WTC11 (cell line): ENCODE data around the gene FMN2. TPM values are rescaled to one million over a fixed set of nuclear protein-coding genes. Genes with fewer than 3 reads are reported as not detected.

ENCODE experiments used
- ATAC-seq: fragments of 200-7000 bp; cut with Tn5 transposase; 2 replicates; pipeline ENCODE4 v1.10.0; 2021; ENCODE audit warnings: mild to moderate bottlenecking, moderate library complexity
- CTCF ChIA-PET: fragments of 300-600 bp; sonication (Branson Sonifier 250); formaldehyde crosslinking; loops from one replicate; lab custom pipeline; 2021; ENCODE audit warnings: antibody characterized with exemption; lab: Charles Lee
- POLR2A ChIA-PET: fragments of 350-600 bp; sonication (Branson Sonifier 250); formaldehyde crosslinking; loops from one replicate; lab custom pipeline; 2021; ENCODE audit warnings: antibody characterized with exemption; lab: Charles Lee
- DNase-seq: peaks from one replicate; pipeline ENCODE4 v3.0.0; 2021; ENCODE audit warnings: low spot score
- H3K27ac Mint-ChIP-seq: 2 replicates; pipeline ENCODE4 v1.8.0; 2021; ENCODE audit warnings: mixed read lengths
- H3K27me3 Mint-ChIP-seq: 2 replicates; pipeline ENCODE4 v1.8.0; 2021; ENCODE audit warnings: low read depth, mild to moderate bottlenecking, moderate library complexity, mixed read lengths
- H3K36me3 Mint-ChIP-seq: 2 replicates; pipeline ENCODE4 v1.8.0; 2021; ENCODE audit warnings: mixed read lengths
- H3K4me1 Mint-ChIP-seq: 2 replicates; pipeline ENCODE4 v1.8.0; 2022; ENCODE audit warnings: mixed read lengths
- H3K4me3 Mint-ChIP-seq: 2 replicates; pipeline ENCODE4 v1.8.0; 2021; ENCODE audit warnings: mild to moderate bottlenecking, moderate library complexity, mixed read lengths
- H3K9me3 Mint-ChIP-seq: 2 replicates; pipeline ENCODE4 v1.8.0; 2021; ENCODE audit warnings: mixed read lengths
- CREB1 ChIP-seq: sonication (generic); formaldehyde crosslinking; IDR thresholded peaks from 2 replicates; pipeline ENCODE4 v1.8.0; 2023; ENCODE audit warnings: mild to moderate bottlenecking, missing genetic modification reagents
- HMGA2 ChIP-seq: fragments of 250-450 bp; sonication (Bioruptor Pico); IDR thresholded peaks from 2 replicates; pipeline ENCODE4 v1.4.0; 2021; ENCODE audit warnings: mild to moderate bottlenecking, moderate library complexity
- MYBL2 ChIP-seq: sonication (generic); formaldehyde crosslinking; IDR thresholded peaks from 2 replicates; pipeline ENCODE4 v1.8.1; 2023; ENCODE audit warnings: mild to moderate bottlenecking, moderate library complexity, missing genetic modification reagents
- NFE2L1 ChIP-seq: sonication (generic); formaldehyde crosslinking; IDR thresholded peaks from 2 replicates; pipeline ENCODE4 v1.8.1; 2023; ENCODE audit warnings: missing genetic modification reagents
- NR1H2 ChIP-seq: sonication (generic); formaldehyde crosslinking; IDR thresholded peaks from 2 replicates; pipeline ENCODE4 v1.9.0; 2021; ENCODE audit warnings: mild to moderate bottlenecking, moderate library complexity, missing genetic modification reagents
- SMAD4 ChIP-seq: sonication (generic); formaldehyde crosslinking; IDR thresholded peaks from 2 replicates; pipeline ENCODE4 v1.8.0; 2022; ENCODE audit warnings: mild to moderate bottlenecking, missing genetic modification reagents
- ZNF138 ChIP-seq: sonication (generic); formaldehyde crosslinking; conservative IDR thresholded peaks from 2 replicates; pipeline ENCODE4 v1.8.1; 2022; ENCODE audit warnings: mild to moderate bottlenecking, moderate library complexity, missing genetic modification reagents
- ZNF416 ChIP-seq: fragments of 250-450 bp; sonication (Bioruptor Pico); IDR thresholded peaks from 2 replicates; pipeline ENCODE4 v1.9.0; 2021; ENCODE audit warnings: mild to moderate bottlenecking, inconsistent platforms
- total RNA-seq: library from RNA; stranded (reverse); gene quantifications from 3 replicates; pipeline ENCODE4 v1.2.3, GENCODE V29; 2021
- TF ChIP-seq, protein P1 (sequence below): sonication (generic); formaldehyde crosslinking; IDR thresholded peaks from 2 replicates; pipeline ENCODE4 v1.8.0; 2022; ENCODE audit warnings: mild to moderate bottlenecking, missing genetic modification reagents
- TF ChIP-seq, protein P2 (sequence below): fragments of 250-450 bp; sonication (Bioruptor Pico); IDR thresholded peaks from 2 replicates; pipeline ENCODE4 v1.8.0; 2021; ENCODE audit warnings: mild to moderate bottlenecking
- TF ChIP-seq, protein P3 (sequence below): sonication (generic); formaldehyde crosslinking; IDR thresholded peaks from 2 replicates; pipeline ENCODE4 v1.8.0; 2023; ENCODE audit warnings: missing genetic modification reagents
- TF ChIP-seq, protein P4 (sequence below): sonication (generic); formaldehyde crosslinking; IDR thresholded peaks from 2 replicates; pipeline ENCODE4 v1.8.1; 2023; ENCODE audit warnings: mild to moderate bottlenecking, moderate library complexity, missing genetic modification reagents
- TF ChIP-seq, protein P5 (sequence below): fragments of 250-450 bp; sonication (Bioruptor Pico); IDR thresholded peaks from 2 replicates; pipeline ENCODE4 v1.9.0; 2021; ENCODE audit warnings: moderate library complexity, mild to moderate bottlenecking, inconsistent platforms, borderline replicate concordance
- TF ChIP-seq, protein P6 (sequence below): sonication (generic); formaldehyde crosslinking; conservative IDR thresholded peaks from 2 replicates; pipeline ENCODE4 v1.8.1; 2023; ENCODE audit warnings: mild to moderate bottlenecking, low read depth, missing genetic modification reagents, moderate library complexity

FMN2 gene
- total RNA-seq, 1 experiment from 2014 or later: 1.8 TPM

DNA sequence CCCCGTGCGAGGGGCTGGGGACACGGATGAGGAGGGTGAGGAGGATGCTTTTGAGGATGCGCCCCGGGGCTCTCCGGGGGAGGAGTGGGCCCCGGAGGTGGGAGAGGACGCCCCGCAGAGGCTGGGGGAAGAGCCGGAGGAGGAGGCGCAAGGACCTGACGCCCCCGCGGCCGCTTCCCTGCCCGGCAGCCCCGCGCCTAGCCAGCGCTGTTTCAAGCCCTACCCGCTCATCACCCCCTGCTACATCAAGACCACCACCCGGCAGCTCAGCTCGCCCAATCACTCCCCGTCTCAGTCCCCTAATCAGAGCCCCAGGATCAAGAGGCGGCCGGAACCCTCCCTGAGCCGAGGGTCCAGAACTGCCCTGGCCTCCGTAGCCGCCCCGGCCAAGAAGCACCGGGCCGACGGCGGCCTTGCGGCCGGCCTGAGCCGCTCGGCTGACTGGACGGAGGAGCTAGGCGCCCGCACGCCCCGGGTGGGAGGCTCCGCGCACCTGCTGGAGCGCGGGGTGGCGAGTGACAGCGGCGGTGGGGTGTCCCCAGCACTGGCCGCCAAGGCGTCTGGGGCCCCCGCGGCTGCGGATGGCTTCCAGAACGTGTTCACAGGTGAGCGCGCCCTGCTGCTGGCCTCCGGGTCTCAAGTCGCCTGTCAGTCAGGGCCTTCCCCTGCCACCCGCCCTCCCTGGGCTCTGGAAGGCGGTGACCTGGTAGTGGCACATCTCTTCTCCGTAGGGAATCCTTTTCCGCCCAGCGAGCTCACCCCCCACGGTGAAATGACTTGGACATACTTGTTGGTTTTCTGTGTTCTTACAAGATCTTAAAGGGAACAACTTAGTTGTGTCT is 1.7 kb downstream of the FMN2 start:
- H3K27ac Mint-ChIP-seq: no peak overlapping the region
- ChIA-PET POLR2A (no interaction called here), CTCF (interaction anchor here (0.9 kb wide), 1 partner anchor 57 kb away, joined by 3 read pairs; no protein-coding TSS in a partner anchor)
- H3K4me3 Mint-ChIP-seq: peak overlapping the region; percentile 64
- TF ChIP-seq ZNF138 (CRISPR knock-in tag) (no peak), NFE2L1 (CRISPR knock-in tag) (no peak), NR1H2 (no peak), SMAD4 (CRISPR knock-in tag) (no peak), HMGA2 (CRISPR knock-in tag) (no peak), CREB1 (no peak), ZNF416 (CRISPR knock-in tag) (no peak)
- TF ChIP-seq, protein P1, sequence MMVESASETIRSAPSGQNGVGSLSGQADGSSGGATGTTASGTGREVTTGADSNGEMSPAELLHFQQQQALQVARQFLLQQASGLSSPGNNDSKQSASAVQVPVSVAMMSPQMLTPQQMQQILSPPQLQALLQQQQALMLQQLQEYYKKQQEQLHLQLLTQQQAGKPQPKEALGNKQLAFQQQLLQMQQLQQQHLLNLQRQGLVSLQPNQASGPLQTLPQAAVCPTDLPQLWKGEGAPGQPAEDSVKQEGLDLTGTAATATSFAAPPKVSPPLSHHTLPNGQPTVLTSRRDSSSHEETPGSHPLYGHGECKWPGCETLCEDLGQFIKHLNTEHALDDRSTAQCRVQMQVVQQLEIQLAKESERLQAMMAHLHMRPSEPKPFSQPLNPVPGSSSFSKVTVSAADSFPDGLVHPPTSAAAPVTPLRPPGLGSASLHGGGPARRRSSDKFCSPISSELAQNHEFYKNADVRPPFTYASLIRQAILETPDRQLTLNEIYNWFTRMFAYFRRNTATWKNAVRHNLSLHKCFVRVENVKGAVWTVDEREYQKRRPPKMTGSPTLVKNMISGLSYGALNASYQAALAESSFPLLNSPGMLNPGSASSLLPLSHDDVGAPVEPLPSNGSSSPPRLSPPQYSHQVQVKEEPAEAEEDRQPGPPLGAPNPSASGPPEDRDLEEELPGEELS: 0 out of 2 replicates have a peak, but pooled peaks have one; percentile 17
- TF ChIP-seq, protein P2, sequence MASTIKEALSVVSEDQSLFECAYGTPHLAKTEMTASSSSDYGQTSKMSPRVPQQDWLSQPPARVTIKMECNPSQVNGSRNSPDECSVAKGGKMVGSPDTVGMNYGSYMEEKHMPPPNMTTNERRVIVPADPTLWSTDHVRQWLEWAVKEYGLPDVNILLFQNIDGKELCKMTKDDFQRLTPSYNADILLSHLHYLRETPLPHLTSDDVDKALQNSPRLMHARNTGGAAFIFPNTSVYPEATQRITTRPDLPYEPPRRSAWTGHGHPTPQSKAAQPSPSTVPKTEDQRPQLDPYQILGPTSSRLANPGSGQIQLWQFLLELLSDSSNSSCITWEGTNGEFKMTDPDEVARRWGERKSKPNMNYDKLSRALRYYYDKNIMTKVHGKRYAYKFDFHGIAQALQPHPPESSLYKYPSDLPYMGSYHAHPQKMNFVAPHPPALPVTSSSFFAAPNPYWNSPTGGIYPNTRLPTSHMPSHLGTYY (CRISPR knock-in tag): no peak
- TF ChIP-seq, protein P3, sequence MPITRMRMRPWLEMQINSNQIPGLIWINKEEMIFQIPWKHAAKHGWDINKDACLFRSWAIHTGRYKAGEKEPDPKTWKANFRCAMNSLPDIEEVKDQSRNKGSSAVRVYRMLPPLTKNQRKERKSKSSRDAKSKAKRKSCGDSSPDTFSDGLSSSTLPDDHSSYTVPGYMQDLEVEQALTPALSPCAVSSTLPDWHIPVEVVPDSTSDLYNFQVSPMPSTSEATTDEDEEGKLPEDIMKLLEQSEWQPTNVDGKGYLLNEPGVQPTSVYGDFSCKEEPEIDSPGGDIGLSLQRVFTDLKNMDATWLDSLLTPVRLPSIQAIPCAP (CRISPR knock-in tag): 0 out of 2 replicates have a peak, but pooled peaks have one; percentile 21
- TF ChIP-seq, protein P4, sequence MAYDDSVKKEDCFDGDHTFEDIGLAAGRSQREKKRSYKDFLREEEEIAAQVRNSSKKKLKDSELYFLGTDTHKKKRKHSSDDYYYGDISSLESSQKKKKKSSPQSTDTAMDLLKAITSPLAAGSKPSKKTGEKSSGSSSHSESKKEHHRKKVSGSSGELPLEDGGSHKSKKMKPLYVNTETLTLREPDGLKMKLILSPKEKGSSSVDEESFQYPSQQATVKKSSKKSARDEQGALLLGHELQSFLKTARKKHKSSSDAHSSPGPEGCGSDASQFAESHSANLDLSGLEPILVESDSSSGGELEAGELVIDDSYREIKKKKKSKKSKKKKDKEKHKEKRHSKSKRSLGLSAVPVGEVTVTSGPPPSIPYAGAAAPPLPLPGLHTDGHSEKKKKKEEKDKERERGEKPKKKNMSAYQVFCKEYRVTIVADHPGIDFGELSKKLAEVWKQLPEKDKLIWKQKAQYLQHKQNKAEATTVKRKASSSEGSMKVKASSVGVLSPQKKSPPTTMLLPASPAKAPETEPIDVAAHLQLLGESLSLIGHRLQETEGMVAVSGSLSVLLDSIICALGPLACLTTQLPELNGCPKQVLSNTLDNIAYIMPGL (CRISPR knock-in tag): peak; percentile 42; the same call in 1 of the 2 replicates
- H3K36me3 Mint-ChIP-seq: no peaks in the 10 kb centered on the region
- H3K4me1 Mint-ChIP-seq: peaks cover 16% of the 10 kb centered on the region
- peak; percentile 55 for DNase-seq
- ATAC-seq: peak; percentile 40
- H3K9me3 Mint-ChIP-seq: no peaks in the 10 kb centered on the region
- peaks cover 39% of the 10 kb centered on the region for H3K27me3 Mint-ChIP-seq

DNA sequence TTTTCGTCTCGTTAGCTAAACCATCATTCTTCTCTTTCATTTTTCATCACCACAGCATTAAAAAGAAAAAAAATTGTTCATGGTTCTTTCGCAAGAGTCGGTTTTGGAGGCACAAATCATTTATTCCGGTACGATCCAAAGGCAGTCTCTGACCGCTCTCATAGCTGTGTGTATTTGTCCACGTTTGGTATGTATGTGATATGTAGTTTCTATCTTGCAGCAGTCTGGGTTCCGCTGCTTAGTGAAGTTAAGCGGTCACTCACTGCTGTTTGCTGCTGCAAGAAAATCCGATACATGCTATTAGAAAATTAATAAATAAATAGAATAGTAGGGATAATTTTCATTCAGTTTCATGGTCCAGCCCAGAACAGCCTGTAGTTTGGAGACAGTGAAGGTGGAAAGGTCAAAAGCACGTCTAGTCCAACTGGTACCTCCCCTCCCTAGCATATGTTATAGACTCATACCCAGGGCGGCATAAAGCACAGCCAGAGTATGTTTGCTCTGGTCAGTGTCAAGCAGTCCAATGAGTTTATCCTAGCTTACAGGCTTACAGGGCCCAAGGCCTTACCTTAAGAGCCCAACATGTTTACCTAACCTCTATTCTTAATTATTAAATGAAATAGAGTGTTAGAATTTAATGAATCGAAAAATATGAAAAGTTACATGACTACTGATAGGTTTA is 2.5 kb downstream of the FMN2 start:
- Mint-ChIP-seq H3K9me3 (no peaks in the 10 kb centered on the region), H3K4me1 (peaks cover 20% of the 10 kb centered on the region), H3K4me3 (peak overlapping the region; percentile 57), H3K27ac (no peak overlapping the region), H3K27me3 (peaks cover 39% of the 10 kb centered on the region), H3K36me3 (no peaks in the 10 kb centered on the region)
- ChIA-PET POLR2A (no interaction called here), CTCF (interaction anchor here (0.9 kb wide), 1 partner anchor 56 kb away, joined by 3 read pairs; no protein-coding TSS in a partner anchor)
- no peak for ATAC-seq
- TF ChIP-seq SMAD4 (CRISPR knock-in tag): no peak
- TF ChIP-seq, protein P5, sequence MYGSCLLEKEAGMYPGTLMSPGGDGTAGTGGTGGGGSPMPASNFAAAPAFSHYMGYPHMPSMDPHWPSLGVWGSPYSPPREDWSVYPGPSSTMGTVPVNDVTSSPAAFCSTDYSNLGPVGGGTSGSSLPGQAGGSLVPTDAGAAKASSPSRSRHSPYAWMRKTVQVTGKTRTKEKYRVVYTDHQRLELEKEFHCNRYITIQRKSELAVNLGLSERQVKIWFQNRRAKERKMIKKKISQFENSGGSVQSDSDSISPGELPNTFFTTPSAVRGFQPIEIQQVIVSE (CRISPR knock-in tag): no peak
- TF ChIP-seq MYBL2 (CRISPR knock-in tag): no peak
- no peak for TF ChIP-seq NFE2L1 (CRISPR knock-in tag)
- TF ChIP-seq, protein P6, sequence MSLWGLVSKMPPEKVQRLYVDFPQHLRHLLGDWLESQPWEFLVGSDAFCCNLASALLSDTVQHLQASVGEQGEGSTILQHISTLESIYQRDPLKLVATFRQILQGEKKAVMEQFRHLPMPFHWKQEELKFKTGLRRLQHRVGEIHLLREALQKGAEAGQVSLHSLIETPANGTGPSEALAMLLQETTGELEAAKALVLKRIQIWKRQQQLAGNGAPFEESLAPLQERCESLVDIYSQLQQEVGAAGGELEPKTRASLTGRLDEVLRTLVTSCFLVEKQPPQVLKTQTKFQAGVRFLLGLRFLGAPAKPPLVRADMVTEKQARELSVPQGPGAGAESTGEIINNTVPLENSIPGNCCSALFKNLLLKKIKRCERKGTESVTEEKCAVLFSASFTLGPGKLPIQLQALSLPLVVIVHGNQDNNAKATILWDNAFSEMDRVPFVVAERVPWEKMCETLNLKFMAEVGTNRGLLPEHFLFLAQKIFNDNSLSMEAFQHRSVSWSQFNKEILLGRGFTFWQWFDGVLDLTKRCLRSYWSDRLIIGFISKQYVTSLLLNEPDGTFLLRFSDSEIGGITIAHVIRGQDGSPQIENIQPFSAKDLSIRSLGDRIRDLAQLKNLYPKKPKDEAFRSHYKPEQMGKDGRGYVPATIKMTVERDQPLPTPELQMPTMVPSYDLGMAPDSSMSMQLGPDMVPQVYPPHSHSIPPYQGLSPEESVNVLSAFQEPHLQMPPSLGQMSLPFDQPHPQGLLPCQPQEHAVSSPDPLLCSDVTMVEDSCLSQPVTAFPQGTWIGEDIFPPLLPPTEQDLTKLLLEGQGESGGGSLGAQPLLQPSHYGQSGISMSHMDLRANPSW (CRISPR knock-in tag): no peak
- no peak for DNase-seq
